ENCODE measurements around the gene ARHGEF1. TPM values are rescaled to one million over a fixed set of nuclear protein-coding genes. Genes with fewer than 3 reads are reported as not detected.

ARHGEF1 gene
- total RNA-seq, 1 donor, result 35.0 TPM

DNA sequence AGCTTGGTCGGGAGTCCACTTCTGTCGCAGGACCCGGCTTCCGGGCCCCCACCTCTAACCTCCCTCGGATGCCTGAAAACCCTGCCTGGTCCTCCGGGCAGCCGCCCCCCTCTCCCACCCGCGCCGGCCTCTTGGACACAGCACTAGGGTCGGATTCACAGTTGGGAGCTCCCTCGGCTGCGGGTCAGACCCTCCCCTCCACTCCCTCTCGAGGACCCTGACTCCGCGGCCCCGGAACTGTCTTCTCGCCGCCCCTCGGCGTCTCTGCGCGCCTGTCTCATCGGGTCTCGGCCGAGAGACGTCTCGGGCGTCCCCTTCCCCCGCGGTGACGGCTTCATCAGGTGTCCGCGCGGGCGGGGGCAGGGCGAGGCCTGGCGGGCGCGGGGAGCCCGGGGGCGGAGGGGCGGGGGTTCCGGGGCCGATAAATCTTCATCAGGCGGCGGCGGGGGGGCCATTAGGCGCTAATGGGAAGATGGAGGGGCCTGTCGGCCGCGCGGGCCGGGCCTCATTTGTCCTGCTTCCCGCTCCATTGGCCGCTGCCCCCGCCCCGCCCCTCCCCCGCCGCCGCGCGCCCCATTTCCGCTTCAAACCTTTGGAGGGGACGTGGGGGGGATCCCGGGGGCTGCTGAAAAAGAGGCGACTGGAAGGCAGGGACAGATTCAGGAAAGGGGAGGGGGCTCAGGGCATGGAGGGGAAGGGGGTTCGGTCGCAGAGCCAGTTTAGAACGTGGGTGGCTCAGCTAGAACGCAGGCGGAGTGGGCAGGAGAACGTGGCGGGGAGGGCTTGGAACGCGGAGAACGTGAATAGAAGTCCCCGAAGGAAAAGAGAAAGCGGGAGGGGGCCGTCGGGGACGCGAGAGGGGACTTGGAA is 57.1 kb downstream of the ARHGEF1 start:
- peak overlapping the region; percentile 68 for H3K4me3 ChIP-seq (ENCODE audit: low read depth, low read length)
- TF ChIP-seq, protein P1, sequence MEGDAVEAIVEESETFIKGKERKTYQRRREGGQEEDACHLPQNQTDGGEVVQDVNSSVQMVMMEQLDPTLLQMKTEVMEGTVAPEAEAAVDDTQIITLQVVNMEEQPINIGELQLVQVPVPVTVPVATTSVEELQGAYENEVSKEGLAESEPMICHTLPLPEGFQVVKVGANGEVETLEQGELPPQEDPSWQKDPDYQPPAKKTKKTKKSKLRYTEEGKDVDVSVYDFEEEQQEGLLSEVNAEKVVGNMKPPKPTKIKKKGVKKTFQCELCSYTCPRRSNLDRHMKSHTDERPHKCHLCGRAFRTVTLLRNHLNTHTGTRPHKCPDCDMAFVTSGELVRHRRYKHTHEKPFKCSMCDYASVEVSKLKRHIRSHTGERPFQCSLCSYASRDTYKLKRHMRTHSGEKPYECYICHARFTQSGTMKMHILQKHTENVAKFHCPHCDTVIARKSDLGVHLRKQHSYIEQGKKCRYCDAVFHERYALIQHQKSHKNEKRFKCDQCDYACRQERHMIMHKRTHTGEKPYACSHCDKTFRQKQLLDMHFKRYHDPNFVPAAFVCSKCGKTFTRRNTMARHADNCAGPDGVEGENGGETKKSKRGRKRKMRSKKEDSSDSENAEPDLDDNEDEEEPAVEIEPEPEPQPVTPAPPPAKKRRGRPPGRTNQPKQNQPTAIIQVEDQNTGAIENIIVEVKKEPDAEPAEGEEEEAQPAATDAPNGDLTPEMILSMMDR (IDR thresholded peaks at IDR 0.05; ENCODE audit: insufficient read depth, low read depth, low read length), result no peak
- peak; percentile 18 for DNase-seq (ENCODE audit: low read depth)

DNA sequence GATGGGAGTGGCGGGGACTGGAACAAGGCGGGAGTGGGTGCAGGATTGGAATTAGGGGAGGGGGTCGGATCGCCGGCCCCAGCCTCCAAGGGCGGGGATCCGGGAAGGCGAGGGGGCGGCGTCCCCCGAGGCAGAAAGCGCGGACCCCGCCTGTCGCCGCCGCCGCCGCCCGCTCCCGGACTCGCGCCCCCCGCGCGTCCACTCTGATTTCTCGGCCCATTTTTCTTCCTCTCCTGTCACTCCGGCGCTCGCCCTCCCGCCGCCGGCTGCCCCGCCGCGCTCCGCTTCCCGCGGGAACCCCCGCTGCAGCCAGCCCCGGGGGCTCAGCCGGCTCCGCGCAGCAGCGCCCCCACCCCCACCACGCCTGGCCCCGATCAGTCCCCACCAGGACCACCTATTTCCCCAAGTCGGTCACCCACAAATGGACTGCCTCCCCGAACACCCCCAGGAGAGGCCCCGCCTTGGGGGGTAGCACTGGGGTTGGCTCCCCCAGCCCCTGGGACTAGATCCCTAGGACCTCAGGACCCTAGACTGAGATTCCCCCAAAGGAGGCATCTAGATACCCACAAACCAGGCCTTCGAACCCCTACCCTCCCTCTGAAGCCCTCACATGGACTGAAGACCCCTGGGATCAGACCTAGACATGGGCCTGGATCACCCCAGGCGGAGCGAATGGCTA is 57.9 kb downstream of the ARHGEF1 start:
- H3K4me3 ChIP-seq (ENCODE audit: low read depth, low read length), result peak overlapping the region; percentile 68
- no peak for DNase-seq (ENCODE audit: low read depth)
- TF ChIP-seq, protein P1 (IDR thresholded peaks at IDR 0.05; ENCODE audit: insufficient read depth, low read depth, low read length), result no peak

DNA sequence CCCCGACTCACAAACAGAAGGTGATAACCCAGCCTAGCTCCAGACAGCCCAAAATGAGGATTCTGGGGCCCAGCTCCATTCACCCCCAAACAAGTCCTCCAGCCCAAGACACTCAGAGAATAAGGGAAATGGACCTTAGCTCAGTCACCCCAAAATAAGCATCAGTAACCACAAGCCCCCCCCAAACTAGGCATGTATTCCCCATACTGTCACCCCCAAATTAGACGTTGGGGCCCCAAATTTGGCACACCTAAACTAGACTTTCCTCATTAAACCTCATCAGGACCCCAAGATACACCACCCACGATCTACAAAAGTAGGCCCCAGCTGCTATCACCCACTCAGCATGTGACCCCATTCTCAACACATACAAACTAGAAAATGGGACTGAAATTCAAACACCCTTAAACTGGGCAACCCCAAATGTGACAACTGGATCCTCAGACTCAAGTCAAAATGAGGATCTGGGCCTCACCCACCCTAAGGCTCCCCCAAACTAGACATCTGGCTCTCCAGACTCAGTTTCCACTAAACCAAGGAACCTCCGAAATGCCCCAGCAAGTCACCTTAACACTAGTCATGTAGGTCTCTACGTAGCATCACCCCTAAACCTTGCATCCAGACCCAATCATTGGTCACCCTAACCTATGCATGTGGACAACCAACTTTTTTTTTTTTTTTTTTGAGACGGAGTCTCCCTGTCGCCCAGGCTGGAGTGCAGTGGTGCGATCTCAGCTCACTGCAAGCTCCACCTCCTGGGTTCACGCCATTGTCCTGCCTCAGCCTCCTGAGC is 58.6 kb downstream of the ARHGEF1 start:
- no peak overlapping the region for H3K4me3 ChIP-seq (ENCODE audit: low read depth, low read length)
- no peak for DNase-seq (ENCODE audit: low read depth)
- TF ChIP-seq, protein P1 (IDR thresholded peaks at IDR 0.05; ENCODE audit: insufficient read depth, low read depth, low read length), result no peak

DNA sequence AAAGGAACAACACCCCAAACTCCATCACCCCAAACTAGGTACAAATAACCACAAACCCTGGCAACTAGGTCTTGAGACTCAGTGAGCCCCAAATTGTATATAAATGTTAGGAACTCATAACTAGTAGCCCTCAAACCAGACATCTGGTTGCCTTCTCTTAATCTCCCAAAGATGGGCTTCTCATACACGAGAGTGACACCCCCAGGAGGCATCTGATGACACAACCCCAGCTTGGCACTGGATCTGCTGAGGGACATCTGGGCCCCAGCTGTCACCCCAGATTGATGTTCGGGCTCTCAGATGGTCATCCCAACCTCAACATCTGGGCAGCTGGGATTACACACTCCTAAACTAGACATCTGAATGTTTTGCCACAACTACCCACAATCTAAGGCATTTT is 61.4 kb downstream of the ARHGEF1 start:
- DNase-seq (ENCODE audit: low read depth), result no peak
- TF ChIP-seq, protein P1 (IDR thresholded peaks at IDR 0.05; ENCODE audit: insufficient read depth, low read depth, low read length), result no peak
- no peak overlapping the region for H3K4me3 ChIP-seq (ENCODE audit: low read depth, low read length)

DNA sequence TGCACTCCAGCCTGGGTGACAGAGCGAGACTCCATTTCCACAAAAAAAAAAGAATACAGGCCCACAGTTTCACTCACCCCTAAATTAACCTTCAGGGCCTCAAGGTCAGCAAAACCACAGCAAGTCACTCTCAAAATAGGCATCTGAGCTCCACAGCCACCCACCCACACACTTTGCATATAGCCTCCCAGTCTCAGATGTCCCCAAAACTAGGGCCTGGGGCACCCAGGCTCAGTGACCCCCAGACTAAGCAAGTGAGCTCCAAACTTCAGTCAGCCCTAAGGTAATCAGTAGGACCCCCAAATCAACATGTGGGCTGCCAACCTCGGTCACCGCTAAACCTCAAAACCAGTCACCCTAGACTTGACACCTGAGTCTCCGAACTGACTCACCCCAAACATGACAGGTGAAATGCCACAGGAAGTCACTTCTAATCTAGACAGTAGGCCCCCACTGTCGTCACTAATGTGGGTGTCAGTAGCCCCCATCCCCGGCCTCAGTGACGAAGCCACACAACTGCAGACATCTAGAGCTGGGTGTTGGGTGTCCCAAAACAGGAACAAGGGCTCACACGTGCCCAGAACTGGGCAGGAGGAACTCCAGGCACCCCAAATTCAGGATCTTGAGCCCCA is 62.3 kb downstream of the ARHGEF1 start:
- no peak for DNase-seq (ENCODE audit: low read depth)
- H3K4me3 ChIP-seq (ENCODE audit: low read depth, low read length), result no peak overlapping the region
- TF ChIP-seq, protein P1 (IDR thresholded peaks at IDR 0.05; ENCODE audit: insufficient read depth, low read depth, low read length), result no peak

DNA sequence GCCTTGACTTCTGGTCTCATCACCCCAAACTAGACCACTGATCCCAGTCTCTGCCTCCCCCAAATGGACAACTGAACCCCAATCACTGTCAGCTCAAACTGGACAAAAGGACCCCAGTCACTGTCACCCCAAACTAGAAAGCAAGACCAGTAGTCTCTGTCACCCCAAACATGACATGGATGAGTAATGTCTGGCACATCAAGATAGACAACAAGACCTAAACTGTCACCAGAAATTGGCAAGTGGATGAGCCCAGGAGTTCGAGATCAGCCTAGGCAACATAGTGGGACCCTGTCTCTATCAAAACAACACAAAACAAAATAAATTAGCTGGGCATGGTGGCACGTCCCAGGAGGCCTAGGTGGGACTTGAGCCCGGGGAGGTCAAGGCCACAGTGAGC is 64.1 kb downstream of the ARHGEF1 start:
- TF ChIP-seq, protein P1 (IDR thresholded peaks at IDR 0.05; ENCODE audit: insufficient read depth, low read depth, low read length), result no peak
- DNase-seq (ENCODE audit: low read depth), result no peak
- H3K4me3 ChIP-seq (ENCODE audit: low read depth, low read length), result no peak overlapping the region

Data from fibroblast of villous mesenchyme (primary cell).